ENCODE measurements around the gene CIB4.

- TF ChIP-seq CTCF (IDR thresholded peaks at IDR 0.05): no peak
- TF ChIP-seq POLR2A (IDR thresholded peaks at IDR 0.05): peak in 1 of 2 donors; percentile 12
These were observed 26.7 kb downstream of the CIB4 start for GRCh38 chr2:26614216-26615138.
